Right ventricle myocardium inferior (tissue), 1 donor: Measurements from ENCODE around the gene TAAR2. TPM values are rescaled to one million over a fixed set of nuclear protein-coding genes. Genes with fewer than 3 reads are reported as not detected.

Experiments used
- ATAC-seq: fragments of 200-7000 bp; cut with Tn5 transposase; one replicate; pipeline ENCODE4 v1.9.1; 2020; ENCODE audit warnings: mild to moderate bottlenecking, moderate library complexity
- DNase-seq: peaks from one replicate; pipeline ENCODE4 v3.0.0; 2021; ENCODE audit errors: missing footprints
- intact Hi-C: fragments of 100-400 bp; cut with DNase I; formaldehyde crosslinking; loops from one replicate; pipeline ENCODE4 v1.11.0; 2022
- total RNA-seq: library from RNA; stranded (reverse); fragmentation: NEBNext Ultra II Directional; extraction: Animal tissue kit (Norgen Biotek cat#: 25700); gene quantifications from one replicate; pipeline ENCODE4 v1.2.1, GENCODE V29; 2021
- donor health status: DM: no; HTN: yes; CAD: no; lungs with severe emphysema.

Gene TAAR2
- total RNA-seq, 1 donor from 2014 or later, result not detected

DNA sequence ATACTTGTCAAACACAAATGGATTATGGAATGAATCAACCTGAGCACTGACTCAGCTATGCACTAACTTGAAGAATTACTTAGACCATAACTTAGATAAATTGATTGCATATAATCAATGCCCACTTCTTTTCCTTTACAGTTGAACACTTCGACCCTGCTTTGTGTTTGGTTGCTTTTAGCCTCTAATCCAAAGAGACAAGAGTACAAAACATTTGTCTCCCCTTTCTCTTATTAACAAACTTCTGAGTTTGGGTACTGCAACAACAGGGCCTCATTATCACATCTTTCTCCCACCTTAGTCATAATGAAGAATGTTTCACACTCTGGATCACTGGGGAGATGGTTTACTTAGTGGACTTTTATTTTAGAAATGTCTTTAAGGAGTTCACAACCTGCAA is 56.5 kb downstream of the TAAR2 start:
- intact Hi-C loops, result no loop called here
- DNase-seq, result no peak
- ATAC-seq, result no peak

Other genes starting within 250 kb of the TAAR2 start
- gene MOXD1, start 222.8 kb downstream of the TAAR2 start, total RNA-seq, result 3.1 TPM
- 53.3 TPM for gene STX7, start 111.2 kb downstream of the TAAR2 start, total RNA-seq
- gene TAAR9, start 86.0 kb downstream of the TAAR2 start, total RNA-seq, result not detected
- not detected for gene TAAR8, start 71.6 kb downstream of the TAAR2 start, total RNA-seq
- gene TAAR6, start 54.0 kb downstream of the TAAR2 start, total RNA-seq, result not detected
- not detected for gene TAAR5, start 34.5 kb downstream of the TAAR2 start, total RNA-seq
- gene TAAR1, start 34.9 kb upstream of the TAAR2 start, total RNA-seq, result not detected
- gene VNN1, start 89.8 kb upstream of the TAAR2 start, total RNA-seq, result 2.2 TPM
- gene VNN2, start 133.6 kb upstream of the TAAR2 start, total RNA-seq, result 2.8 TPM
- 2.8 TPM for gene SLC18B1, start 174.4 kb upstream of the TAAR2 start, total RNA-seq
- gene RPS12, start 190.3 kb upstream of the TAAR2 start, total RNA-seq, result 561 TPM